ENCODE results near the gene ITGB8.

DNA sequence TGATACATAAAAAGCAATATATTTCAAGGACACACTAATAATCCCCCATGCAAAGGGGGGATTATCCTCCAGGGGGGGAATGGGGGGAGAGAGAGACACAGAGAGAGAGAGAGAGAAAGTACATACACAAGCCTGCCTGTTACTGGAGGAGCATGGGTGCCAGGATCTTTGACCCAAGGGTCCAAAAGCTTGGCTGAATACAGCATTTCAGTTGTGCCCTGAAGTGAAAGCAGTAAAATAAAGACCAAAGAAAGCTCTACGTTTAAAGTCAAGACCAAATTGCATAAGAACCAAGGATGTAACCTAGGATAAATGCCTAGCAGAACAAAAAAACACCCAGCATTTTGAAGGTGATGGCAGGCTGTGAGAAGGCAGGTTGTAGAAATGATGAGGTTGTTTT lies 27.8 kb upstream of the ITGB8 start:
- TF ChIP-seq OSR1 (CRISPR knock-in tag; IDR thresholded peaks at IDR 0.05) (no peak), ZNF70 (CRISPR knock-in tag; IDR thresholded peaks at IDR 0.05) (no peak), RARB (CRISPR knock-in tag; IDR thresholded peaks at IDR 0.05) (no peak), ZC3H10 (CRISPR knock-in tag; IDR thresholded peaks at IDR 0.05) (no peak), ZNF565 (CRISPR knock-in tag; conservative IDR thresholded peaks at IDR 0.05; ENCODE audit: low read depth) (no peak), POU6F1 (CRISPR knock-in tag; IDR thresholded peaks at IDR 0.05; ENCODE audit: borderline replicate concordance, low read depth) (no peak), ISL1 (CRISPR knock-in tag; IDR thresholded peaks at IDR 0.05) (no peak), TSHZ2 (CRISPR knock-in tag; IDR thresholded peaks at IDR 0.05) (no peak), ZFP3 (CRISPR knock-in tag; IDR thresholded peaks at IDR 0.05) (no peak), ZFP30 (CRISPR knock-in tag; IDR thresholded peaks at IDR 0.05) (no peak), ARNTL (CRISPR knock-in tag; IDR thresholded peaks at IDR 0.05; ENCODE audit: borderline replicate concordance, low read depth) (no peak), SNAI2 (CRISPR knock-in tag; IDR thresholded peaks at IDR 0.05) (no peak)
- TF ChIP-seq, protein P1, sequence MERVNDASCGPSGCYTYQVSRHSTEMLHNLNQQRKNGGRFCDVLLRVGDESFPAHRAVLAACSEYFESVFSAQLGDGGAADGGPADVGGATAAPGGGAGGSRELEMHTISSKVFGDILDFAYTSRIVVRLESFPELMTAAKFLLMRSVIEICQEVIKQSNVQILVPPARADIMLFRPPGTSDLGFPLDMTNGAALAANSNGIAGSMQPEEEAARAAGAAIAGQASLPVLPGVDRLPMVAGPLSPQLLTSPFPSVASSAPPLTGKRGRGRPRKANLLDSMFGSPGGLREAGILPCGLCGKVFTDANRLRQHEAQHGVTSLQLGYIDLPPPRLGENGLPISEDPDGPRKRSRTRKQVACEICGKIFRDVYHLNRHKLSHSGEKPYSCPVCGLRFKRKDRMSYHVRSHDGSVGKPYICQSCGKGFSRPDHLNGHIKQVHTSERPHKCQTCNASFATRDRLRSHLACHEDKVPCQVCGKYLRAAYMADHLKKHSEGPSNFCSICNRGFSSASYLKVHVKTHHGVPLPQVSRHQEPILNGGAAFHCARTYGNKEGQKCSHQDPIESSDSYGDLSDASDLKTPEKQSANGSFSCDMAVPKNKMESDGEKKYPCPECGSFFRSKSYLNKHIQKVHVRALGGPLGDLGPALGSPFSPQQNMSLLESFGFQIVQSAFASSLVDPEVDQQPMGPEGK (CRISPR knock-in tag; IDR thresholded peaks at IDR 0.05; ENCODE audit: borderline replicate concordance), result no peak
- TF ChIP-seq, protein P2, sequence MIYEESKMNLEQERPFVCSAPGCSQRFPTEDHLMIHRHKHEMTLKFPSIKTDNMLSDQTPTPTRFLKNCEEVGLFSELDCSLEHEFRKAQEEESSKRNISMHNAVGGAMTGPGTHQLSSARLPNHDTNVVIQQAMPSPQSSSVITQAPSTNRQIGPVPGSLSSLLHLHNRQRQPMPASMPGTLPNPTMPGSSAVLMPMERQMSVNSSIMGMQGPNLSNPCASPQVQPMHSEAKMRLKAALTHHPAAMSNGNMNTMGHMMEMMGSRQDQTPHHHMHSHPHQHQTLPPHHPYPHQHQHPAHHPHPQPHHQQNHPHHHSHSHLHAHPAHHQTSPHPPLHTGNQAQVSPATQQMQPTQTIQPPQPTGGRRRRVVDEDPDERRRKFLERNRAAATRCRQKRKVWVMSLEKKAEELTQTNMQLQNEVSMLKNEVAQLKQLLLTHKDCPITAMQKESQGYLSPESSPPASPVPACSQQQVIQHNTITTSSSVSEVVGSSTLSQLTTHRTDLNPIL (CRISPR knock-in tag; IDR thresholded peaks at IDR 0.05; ENCODE audit: low read depth), result no peak
